Ovary (tissue), 3 donors: ENCODE data around the gene DPY19L1.

Experiments used
- EP300 ChIP-seq: sonication (generic); formaldehyde crosslinking; IDR thresholded peaks from one replicate; pipeline ENCODE4 v1.6.1; 2017; ENCODE audit warnings: antibody characterized with exemption
- POLR2A ChIP-seq: fragments of 450-650 bp; IDR thresholded peaks from one replicate; pipeline ENCODE4 v1.6.1; 2017; ENCODE audit warnings: antibody characterized with exemption, mild to moderate bottlenecking, moderate library complexity
- TF ChIP-seq, protein P1 (sequence below), 3 donors: fragments of 450-650 bp in 2 of 3; fragments of 200-600 bp in 1 of 3; IDR thresholded peaks; one replicate each; pipeline versions ENCODE4 v1.5.1 to v1.8.0; 2016 to 2022; ENCODE audit warnings: antibody characterized with exemption in 3 of 3, mild to moderate bottlenecking in 1 of 3
- donor health status: DM: no; HTN: no; CAD: no.

DNA sequence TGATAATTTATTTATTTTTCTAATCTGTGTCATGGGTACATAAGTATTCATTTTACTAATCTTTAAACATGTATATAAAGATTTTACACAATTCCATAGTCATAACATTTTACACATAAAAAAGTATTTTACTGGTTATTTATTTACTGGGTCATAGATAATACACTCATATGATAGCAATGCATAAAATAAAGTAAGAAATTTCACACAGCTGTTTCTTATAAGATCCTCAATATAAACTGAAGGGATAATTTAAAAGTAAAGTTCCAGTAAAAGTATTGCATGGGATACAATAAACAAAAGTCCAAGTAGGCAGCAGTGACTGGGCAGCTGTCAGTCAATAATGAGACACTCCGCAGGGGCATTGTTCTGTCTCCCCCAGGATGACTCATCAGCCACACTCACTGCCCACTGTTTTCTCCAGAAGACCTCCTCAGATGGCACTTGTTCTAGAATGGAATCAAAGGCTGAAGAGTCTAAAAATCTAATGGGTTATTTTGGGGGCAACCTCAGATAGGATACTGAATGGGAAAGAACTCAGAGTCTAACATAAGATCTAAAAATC is 32.7 kb downstream of the DPY19L1 start:
- TF ChIP-seq, protein P1, sequence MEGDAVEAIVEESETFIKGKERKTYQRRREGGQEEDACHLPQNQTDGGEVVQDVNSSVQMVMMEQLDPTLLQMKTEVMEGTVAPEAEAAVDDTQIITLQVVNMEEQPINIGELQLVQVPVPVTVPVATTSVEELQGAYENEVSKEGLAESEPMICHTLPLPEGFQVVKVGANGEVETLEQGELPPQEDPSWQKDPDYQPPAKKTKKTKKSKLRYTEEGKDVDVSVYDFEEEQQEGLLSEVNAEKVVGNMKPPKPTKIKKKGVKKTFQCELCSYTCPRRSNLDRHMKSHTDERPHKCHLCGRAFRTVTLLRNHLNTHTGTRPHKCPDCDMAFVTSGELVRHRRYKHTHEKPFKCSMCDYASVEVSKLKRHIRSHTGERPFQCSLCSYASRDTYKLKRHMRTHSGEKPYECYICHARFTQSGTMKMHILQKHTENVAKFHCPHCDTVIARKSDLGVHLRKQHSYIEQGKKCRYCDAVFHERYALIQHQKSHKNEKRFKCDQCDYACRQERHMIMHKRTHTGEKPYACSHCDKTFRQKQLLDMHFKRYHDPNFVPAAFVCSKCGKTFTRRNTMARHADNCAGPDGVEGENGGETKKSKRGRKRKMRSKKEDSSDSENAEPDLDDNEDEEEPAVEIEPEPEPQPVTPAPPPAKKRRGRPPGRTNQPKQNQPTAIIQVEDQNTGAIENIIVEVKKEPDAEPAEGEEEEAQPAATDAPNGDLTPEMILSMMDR (IDR thresholded peaks at IDR 0.05) = no peak
- TF ChIP-seq POLR2A (no peak), EP300 (no peak)
